ENCODE results near the gene MUC13.

The MUC13 gene

DNA sequence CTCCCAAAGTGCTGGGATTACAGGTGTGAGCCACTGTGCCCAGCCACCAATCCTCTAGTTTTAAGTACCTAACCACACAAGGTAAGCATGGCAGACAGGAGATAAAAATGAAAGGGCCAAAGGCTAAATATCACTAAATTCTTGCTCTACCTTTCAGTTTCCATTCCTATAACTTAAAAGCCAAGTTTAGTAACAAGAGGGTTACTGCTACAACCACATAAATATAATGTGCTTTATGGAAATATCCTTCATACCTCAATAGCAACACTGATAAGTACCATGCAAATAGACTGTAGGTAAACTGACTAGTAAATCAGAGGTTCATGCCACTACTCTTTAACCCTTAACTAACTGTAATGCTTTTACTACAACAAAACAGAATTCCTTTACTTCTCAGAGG, 38.7 kb upstream of the MUC13 start:
- DNase-seq (ENCODE audit: low read depth): no peak
- H3K4me3 ChIP-seq (ENCODE audit: low read length): no peak overlapping the region
- TF ChIP-seq, protein P1, sequence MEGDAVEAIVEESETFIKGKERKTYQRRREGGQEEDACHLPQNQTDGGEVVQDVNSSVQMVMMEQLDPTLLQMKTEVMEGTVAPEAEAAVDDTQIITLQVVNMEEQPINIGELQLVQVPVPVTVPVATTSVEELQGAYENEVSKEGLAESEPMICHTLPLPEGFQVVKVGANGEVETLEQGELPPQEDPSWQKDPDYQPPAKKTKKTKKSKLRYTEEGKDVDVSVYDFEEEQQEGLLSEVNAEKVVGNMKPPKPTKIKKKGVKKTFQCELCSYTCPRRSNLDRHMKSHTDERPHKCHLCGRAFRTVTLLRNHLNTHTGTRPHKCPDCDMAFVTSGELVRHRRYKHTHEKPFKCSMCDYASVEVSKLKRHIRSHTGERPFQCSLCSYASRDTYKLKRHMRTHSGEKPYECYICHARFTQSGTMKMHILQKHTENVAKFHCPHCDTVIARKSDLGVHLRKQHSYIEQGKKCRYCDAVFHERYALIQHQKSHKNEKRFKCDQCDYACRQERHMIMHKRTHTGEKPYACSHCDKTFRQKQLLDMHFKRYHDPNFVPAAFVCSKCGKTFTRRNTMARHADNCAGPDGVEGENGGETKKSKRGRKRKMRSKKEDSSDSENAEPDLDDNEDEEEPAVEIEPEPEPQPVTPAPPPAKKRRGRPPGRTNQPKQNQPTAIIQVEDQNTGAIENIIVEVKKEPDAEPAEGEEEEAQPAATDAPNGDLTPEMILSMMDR (IDR thresholded peaks at IDR 0.05; ENCODE audit: insufficient read depth, low read depth, low read length, missing control alignments): no peak

DNA sequence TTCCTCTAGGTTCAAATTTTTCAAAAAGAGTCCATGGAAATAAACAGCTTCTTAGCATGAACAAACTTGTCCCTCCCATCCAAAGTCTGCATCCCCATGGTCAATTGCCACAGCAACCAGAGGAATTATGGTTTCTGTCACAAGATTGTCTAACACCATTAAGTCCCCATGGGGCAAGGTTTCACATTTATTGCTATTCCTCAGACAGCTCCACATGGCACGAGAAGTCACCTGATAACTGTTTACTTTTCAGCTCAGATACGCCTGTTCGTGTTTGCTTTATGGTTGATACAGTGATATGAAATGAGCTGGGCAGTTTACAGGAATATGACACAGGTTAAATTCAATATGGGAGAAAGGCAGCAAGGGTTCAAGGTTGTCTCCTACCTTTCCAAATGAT, 37.9 kb upstream of the MUC13 start:
- TF ChIP-seq, protein P1 (IDR thresholded peaks at IDR 0.05; ENCODE audit: insufficient read depth, low read depth, low read length, missing control alignments): no peak
- DNase-seq (ENCODE audit: low read depth): no peak
- H3K4me3 ChIP-seq (ENCODE audit: low read length): no peak overlapping the region

DNA sequence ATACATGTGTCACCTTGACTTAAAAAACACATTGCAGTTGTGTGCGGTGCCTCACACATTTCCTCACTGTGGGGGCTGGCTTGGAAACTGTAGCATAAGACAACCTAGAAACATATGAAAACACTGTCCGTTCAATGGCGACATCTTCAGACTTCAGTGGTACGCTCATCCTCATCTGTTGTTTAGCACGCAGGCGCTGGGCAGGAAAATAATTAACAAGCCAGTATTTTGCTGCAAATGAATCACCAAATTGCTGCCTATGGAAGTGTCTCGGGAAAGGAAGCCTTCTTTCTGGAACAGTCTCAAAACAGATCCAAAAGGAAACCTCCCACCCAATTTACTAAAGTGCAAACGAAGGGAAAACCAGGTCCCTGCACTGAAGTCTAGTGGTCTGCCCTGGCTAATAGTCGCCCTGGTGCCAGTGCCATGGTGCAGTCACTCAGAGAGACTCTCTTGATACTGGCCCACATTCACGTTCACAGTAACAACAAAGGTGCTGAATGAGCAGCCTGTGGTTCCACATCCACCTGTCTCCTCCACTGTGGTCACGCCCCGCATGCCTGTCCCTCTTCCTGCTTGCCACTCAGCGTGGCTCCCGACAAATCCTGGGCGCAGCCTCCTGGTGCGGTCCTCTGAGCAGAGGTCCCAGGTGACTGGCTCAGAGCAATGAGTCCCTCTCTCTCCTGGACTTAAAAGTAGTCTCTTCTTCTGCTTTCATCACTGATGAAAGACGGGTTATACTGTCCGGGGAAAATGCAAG, 35.6 kb upstream of the MUC13 start:
- H3K4me3 ChIP-seq (ENCODE audit: low read length): no peak overlapping the region
- DNase-seq (ENCODE audit: low read depth): no peak
- TF ChIP-seq, protein P1 (IDR thresholded peaks at IDR 0.05; ENCODE audit: insufficient read depth, low read depth, low read length, missing control alignments): no peak

DNA sequence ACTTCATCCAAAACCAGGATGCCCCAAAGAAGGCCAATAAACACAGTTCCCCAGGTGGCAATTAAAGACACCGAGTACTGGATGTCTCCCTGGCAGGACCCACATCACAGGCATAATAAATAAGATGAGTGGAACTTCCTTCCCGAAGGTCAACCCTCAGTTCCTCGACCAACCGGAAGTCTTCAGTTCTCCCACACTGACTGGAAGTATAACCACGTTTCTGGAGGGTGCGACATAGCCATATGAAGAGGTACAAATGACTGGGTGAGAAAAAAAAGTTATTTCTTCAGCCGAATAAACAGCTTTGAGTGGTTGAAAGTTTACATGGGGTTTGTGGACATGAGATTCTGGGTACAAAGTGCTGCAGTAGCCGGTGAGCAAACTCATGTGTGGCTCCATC, 34.6 kb upstream of the MUC13 start:
- no peak overlapping the region for H3K4me3 ChIP-seq (ENCODE audit: low read length)
- TF ChIP-seq, protein P1 (IDR thresholded peaks at IDR 0.05; ENCODE audit: insufficient read depth, low read depth, low read length, missing control alignments): no peak
- DNase-seq (ENCODE audit: low read depth): no peak

DNA sequence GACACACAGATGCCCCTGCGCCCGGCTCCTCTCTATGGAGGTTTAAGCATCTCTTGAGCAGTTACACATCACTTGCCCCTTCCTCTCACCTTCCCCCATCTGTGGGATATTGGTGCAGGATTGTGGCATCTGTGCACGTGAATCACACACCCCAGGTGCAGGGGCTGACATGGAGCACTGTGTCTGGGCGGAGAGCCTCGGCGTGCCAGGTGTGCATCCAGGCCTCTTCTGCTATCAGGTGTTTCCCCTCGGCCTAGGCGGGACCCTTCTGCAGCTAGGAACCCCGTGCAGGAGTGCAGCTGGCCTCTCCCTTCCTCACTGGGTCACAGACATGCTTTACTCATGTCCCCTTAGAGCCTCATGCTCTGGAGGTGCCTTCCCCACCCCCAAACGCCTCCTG, 33.4 kb upstream of the MUC13 start:
- TF ChIP-seq, protein P1 (IDR thresholded peaks at IDR 0.05; ENCODE audit: insufficient read depth, low read depth, low read length, missing control alignments): no peak
- H3K4me3 ChIP-seq (ENCODE audit: low read length): no peak overlapping the region
- no peak for DNase-seq (ENCODE audit: low read depth)

DNA sequence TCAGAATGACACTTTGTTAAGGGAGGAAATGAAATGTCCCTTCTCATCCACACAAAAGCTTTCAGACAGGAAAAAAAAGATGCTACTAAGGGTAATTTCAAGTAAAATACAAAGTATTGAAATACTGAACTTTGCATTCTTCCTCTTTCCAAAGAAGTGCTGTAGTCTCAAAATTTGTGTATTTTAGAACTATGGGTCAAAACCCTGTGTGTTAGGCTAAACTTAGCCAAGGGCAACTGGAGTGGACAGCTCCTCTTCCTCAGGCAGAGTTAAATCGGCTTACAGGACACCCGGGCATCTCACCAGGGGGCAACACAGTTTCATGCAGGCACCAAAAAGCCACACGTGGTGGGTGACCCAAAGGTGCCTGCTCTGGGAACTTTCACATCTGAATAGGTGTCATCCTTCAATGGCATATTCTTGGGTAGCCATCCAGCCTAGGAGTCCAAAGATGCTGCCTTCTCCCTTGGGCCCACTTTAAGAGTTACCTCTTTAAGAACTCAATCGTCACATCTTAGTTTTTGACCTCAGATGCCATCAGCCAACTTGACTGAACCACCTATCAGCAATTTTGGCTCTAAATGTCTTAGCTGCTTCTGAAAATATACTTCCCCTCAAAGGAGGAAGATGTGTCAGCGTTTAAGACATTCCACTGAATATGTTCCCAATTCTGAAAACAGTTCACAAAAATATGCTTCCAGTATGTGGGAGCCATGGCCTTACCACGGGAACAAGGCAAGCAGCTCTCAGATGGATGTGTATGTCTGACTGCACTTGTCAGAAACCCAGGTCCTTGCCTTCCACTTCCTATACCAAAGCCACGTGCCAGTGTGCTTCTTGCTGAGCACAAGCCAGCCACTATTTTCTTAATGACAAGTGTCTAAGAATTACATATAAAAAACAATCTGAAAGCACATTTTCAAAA, 32.2 kb upstream of the MUC13 start:
- TF ChIP-seq, protein P1 (IDR thresholded peaks at IDR 0.05; ENCODE audit: insufficient read depth, low read depth, low read length, missing control alignments): no peak
- DNase-seq (ENCODE audit: low read depth): no peak
- no peak overlapping the region for H3K4me3 ChIP-seq (ENCODE audit: low read length)

All from epithelial cell of esophagus (primary cell).